HS-27A (cell line): Measurements from ENCODE around the gene ADAP1.

ENCODE experiments used
- DNase-seq: peaks from one replicate; pipeline ENCODE4 v3.0.0-alpha.2; 2012; ENCODE audit warnings: low read depth, missing footprints

Gene ADAP1

DNA sequence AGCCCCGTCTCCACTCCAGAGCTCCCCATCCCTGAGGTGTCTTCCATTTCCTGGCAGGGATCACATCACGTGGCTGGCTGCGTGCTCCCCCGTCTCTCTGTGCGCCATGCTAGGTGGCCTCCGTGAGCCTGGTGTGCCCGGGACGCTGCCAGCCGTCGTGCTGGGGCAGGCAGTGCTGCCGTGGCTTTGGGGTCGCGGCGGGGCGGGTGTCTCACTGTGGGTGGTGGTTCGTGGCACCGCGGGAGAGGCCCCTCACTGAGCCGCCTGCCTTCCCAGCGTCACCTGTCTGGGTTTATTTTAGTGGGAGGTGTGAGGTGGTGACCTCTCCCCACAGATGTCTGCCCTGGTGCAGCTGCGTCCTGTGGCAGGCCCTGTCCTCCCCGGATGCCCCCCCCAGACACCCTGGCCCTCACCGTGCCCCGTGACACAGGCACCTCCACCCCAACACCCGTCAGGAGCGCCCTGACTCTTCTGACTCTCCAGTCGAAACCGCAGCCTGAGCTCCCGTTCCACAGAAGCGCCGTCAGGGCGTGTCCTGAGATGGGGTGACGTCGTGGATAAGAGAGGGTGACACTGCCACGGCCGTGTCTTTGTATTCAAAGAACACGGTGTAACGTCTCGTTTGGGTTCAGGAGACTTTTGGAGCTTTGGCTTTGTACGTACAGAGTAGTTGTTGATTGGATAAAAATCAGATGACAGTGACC lies 60.2 kb downstream of the ADAP1 start:
- DNase-seq = no peak

DNA sequence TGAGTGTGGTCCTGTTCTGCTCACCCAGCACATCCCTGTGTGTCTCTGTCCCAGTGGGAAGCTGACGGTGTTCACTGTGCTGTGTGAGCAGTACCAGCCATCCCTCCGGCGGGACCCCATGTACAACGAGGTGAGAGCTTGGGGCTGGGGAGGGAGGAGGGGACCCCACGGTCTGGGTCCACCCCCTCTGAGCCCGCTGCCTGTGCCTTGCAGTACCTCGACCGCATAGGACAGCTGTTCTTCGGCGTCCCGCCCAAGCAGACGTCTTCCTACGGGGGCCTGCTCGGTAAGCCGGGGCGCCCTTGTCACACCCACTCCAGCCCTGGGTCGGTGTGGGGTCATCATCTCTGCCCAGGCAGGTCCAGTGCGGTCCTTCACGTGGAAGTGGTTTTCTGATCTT lies 60.8 kb downstream of the ADAP1 start:
- no peak for DNase-seq

DNA sequence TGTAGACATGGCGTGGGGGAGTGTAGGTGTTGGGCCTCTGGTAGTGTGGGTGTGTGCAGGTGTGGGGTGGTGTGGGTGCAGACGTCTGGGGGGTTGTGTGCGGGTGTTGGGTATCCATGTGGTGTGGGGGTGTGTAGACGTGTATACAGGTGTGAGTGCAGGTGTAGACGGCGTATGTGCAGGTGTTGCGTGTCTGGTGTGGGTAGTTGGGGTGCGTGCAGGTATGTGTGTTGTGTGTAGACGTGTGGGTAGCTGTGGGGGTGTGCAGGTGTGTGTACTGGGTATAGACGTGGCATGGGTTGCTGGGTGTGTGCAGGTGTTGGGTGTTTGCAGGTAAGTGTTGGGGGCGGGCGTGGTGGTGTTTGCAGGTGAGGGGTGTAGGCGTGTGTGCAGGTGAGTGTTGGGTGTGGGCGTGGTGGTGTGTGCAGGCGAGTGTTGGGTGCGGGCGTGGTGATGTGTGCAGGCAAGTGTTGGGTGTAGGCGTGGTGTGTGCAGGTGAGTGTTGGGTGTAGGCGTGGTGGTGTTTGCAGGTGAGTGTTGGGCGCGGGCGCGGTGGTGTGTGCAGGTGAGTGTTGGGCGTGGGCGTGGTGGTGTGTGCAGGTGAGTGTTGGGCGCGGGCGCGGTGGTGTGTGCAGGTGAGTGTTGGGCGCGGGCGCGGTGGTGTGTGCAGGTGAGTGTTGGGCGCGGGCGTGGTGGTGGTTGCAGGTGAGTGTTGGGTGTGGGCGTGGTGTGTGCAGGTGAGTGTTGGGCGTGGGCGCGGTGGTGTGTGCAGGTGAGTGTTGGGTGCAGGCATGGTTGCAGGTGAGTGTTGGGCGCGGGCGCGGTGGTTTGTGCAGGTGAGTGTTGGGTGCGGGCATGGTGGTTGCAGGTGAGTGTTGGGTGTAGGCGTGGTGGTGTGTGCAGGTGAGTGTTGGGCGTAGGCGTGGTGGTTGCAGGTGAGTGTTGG lies 61.6 kb downstream of the ADAP1 start:
- DNase-seq = no peak

DNA sequence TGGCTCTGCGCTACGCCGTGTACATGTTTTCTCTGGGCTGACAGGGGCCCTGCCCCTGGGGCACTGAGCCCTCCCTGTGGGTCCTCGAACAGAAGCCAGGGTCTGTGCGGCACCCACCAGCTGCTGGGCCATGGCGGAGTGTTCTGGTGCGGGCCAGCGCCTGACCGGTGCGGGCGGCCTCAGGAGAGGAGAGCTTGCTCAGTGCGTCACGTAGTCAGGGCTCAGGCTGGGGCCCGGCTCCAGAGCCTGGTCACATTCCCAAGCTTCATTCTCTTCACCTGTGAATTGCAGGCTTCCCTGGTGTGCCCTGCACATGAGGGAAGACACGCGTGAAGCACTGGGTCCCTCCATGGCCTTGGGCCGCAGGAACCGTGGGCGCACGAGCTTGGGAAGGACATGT lies 62.7 kb downstream of the ADAP1 start:
- no peak for DNase-seq

DNA sequence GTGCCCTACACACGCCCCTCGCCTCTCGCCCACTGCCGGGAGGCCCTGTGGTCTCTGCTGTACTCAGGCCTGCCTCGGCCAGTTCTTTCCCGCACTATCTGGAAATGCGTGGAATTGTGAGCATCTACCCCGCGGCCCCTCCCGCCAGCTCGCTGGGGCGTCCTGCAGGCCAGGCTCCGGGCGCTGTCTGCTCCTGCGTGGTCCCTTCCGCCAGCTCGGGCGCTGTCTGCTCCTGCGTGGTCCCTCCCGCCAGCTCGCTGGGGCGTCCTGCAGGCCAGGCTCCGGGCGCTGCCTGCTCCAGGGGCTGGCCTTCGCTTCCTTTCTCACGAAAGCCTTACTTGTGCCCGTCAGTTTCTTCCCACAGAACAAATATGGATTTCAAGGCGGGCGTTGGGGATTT lies 63.2 kb downstream of the ADAP1 start:
- no peak for DNase-seq

DNA sequence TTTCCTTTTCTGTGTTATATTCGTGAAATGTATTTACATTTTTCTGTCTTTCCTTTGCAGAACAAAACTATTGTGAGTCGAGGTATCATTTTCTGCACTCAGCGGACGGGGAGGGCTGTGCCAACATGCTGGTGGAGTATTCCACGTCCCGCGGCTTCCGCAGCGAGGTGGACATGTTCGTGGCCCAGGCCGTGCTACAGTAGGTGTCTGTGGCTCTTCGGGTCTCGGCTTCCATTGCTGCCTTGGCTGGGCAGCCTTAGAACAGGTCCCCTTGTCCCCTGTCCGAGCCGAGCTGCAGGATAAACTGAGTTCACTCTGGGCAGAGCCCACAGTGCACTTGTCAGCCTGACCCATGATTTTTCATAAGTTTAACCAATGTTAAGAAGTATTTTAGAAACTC lies 63.6 kb downstream of the ADAP1 start:
- no peak for DNase-seq

DNA sequence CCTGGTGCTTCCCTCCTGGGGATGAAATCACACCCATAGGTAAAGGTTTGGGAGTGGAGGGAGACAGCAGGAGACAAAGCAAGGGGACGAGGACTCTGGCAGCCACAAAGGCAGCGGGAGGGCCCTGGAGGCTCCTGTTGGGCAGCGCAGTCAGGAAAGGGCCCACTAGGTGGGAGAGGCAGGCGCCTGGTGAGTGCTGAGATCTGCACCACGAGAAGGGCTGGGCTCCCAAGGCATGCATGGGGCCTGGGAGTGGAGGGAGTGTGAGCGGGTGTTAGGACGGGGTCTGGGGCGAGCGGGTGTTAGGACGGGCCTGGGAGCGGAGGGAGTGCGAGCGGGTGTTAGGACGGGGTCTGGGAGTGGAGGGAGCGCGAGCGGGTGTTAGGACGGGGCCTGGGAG lies 65.1 kb downstream of the ADAP1 start:
- DNase-seq = no peak

DNA sequence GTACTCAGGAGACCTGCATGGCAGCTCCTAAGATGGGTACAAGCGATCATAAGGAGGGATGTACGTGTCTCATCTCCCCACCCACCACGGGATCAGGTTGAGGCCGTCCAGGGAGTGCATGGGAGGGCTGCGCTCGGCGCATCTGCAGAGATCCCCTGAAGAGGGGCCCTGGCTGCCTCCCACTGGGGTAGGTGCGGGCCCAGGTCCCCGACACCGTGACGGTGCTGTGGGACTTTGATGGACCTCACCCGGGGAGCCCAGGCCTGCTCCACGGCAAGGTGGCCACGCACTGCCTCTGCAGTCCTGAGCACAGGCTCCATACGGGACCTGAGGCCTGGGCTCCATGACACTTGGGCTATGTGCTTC lies 65.5 kb downstream of the ADAP1 start:
- no peak for DNase-seq

DNA sequence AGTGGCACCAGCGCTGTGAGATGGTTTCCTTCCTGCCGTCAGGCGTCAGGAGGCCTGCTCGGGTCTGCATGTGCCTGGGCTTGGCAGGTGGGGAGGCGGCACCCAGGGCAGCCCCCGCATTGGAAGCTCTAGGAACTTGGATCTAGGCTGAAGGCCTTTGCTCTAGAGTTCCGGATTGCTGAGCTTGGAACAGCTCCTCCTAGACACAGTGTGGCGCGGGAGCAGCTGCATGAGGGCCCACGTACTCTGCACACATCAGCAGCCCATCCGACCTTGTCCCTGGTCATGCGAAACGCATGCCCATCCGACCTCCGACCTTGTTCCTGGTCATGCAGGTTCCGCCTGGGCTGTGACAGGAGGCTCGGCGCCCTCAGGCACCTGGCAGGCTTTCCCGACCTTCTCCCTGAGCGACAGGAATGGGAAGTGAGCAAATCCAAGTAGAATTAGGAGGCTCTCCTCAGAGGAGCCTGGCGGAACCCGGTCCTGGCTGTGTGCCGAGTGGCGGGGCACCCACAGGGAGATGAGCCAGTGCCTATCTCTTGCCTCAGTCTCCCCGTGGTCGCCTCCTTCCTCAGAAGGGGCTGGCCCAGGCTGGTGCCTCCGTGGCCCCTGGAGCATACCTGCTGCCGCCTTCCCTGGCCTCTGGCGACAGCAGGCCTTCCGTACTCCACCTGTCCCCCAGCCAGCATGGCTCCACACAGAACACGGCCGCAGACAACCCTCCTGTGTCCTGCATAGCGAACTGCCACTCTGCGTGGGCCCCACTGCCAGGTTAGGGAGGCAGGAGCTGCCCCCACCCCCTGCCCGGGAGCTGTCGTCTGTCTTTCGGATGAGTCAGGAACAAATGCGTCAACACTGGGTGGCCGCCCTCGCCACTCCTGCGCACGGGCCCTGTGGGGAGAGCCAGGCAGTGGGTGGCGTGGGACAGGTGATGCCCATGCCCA lies 66.1 kb downstream of the ADAP1 start:
- no peak for DNase-seq

DNA sequence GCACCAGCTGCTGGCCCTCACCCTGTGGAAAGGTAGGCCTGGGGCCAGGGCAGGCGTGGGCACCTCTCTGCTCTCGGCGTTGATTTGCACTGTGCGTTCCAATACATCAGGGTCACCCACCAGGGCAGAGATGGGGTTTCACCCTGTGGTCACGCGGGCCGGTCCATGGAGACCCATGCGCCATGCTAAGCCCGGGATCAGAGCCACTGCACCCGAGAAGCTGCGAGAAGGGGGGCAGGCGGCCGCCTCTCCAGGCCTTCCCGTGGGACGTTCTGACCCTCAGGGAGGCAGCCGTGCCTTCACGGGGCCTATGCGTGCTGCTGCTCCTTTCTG lies 67.0 kb downstream of the ADAP1 start:
- no peak for DNase-seq

DNA sequence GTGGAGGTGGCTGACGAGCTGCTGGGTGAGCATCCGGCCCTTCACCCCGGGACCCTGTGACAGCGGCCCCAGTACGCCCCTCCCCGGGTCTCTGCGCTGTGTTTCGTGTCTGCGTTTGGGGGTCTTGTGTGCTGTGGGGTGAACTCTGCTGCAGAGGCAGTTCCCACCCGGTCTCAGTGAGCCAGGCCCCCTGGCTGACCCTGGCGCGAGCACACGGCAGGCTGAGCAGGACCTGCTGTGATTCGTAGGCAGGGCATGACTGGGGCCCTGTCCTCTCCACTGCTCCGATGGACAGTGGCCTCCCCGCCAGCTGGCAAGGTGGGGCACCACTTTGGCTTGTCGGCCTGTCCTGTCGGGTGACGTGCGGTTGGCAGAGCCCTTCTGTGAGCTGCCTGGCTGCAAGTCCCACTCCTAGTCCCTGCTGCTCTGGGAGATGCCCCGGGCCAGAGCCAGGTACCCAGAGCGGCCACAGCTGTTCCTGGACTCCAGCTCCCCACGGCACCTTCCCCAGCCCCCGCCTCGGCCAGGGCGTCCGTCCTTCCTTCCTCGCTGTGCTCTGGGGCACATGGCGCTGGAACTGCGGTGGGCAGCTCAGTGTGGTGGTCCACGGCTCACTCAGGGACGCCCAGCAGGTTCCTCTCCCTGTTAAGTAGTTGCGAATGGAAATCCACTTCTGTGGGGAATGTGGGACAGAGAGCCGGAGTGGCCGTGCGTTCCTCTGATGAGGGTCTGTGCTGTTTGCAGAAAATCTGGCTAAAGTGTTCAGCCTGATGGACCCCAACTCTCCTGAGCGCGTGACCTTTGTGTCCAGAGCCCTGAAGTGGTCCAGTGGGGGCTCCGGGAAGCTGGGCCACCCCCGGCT lies 67.6 kb downstream of the ADAP1 start:
- no peak for DNase-seq

DNA sequence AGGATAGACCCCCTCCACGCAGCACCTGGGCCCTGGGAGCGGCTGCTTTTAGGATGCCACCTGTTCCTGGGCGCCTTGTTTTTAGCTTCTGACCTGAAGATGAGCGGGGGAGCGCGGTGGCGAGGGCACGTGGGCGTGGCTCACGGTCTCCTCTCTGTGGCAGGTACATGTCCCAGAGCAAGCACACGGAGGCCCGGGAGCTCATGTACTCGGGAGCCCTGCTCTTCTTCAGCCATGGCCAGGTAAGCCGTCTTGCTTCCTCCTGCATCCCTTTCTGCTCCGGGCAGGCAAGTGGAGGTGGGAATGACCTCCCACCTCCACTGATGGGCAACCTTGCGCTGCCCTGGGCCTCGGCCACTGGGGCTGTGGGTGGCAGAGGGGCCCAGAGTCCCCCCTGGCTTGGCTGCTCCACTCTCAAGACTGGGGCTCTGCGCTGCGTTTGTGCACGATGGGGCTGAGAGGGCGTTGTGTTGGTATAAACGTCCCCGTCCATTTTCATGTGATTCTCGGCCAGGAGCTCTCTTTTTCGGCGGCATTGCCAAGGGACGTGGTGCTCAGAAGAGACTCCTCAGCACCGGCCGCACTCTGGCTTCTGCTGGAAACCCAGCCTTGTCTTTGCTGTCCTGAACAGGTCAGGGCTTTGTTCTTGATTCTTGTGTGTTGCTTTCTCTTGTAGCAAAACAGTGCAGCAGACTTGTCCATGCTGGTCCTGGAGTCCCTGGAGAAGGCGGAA lies 68.4 kb downstream of the ADAP1 start:
- DNase-seq = no peak

DNA sequence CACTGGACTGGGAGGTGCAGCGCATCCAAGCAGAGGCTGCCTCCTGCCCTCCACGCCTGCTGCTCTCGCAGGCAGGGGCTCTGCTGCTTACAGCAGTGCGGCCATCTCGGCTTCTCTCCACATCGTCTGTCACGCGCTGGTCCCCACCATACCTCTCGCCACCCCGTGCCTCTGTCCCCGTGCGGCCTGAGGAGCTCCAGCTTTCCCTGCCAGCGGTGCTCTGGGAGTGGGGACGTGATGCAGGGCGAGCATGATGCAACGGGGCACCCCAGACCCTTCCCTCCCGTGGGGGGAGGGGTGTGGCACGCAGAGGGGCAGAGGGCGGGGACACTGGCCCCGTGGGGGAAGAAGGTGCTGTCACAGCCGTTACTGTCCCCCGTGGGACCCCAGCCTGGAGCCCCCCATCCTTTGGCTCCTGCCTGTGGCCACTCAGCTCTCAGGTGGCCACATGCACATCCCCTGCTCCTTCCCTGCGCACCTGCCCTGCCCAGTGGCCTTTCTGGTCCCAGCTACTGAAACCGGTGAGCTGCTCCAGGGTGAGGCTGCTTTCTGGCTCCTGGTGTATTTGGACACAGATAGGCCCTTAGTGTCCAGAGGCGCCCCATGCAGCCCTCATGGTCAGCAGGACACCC lies 69.1 kb downstream of the ADAP1 start:
- no peak for DNase-seq

DNA sequence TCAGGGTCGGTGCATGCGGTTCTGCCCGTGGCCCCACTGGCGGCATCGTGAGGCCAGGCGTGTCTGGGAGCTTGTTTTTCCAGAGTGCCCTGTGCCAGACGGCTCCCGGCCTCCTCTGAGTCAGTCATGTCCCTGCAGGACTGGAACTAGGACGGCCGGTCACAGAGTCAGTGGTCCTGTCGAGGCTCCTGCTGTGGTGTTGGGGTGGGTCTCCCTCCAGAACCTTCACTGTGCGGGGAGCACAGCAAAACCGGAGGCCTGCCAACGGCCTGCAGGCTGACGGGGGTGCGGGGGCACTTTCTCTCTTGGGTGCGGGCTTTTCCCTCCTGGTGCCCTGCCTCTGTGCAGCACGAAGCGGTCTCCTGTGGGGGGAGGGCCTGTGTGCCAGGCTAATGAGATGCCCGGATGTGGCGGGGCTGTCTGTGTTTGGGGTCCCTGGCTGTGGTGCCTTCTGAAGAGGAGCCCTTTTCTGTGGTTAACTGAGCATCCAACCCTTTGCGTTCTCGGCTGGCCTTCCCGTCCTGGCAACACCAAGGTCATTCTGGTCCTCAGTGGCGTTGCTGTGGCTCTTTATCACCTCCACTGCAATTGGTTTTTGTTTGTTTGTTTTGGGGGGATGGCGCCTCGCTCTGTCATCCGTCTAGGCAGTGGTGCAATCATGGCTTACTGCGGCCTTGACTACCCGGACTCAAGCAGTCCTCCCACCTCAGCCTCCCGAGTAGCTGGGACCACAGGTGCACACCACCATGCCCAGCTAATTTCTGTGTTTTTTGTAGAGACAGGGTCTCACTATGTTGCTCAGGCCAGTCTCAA lies 70.1 kb downstream of the ADAP1 start:
- DNase-seq = no peak

DNA sequence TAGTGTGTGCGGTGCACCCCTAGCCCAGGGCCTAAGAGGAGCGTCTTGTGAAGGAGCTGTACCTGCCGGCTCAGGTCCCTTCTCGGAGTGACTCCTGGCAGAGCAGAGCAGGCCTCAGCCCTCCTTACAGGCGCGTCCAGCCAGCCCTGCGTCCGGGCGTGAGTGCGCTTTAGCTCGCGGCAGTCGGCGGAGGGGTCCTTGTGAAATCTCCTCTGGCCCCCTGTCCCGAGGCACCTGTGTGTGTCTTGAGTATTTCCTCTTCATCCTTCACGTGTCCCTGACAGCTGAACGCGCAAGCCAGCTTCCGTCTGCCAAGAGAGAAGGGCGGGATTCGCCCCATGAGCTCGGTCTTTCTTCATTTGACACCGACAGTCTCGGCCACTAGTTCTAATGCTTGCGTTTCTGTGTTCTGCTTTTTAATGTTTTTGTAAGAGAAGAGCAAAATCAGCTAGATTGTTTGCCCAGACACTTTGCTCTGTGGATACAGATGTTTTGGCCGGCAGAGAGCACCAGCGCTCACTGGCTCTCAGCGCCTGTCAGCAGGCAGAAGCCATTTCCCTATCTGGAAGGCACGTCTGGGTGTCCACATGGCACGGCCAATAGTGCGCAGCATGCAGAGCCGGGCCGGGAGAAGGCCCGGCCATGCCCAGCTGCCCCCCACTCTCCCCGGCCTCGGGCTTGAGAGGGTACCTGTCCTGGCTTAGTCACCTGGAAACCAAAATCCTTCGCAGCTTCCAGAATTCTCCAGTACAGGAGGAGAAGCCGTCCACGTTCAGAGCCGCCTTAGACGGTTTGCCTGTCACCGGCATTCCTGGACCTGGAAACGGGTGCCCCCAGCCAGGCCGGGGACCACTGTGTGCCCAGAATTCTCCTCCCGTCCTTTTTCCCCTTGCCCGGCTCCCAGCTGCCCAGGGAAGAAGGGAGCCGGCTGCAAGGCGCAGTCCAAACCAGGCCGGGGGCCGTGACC lies 71.1 kb downstream of the ADAP1 start:
- no peak for DNase-seq

DNA sequence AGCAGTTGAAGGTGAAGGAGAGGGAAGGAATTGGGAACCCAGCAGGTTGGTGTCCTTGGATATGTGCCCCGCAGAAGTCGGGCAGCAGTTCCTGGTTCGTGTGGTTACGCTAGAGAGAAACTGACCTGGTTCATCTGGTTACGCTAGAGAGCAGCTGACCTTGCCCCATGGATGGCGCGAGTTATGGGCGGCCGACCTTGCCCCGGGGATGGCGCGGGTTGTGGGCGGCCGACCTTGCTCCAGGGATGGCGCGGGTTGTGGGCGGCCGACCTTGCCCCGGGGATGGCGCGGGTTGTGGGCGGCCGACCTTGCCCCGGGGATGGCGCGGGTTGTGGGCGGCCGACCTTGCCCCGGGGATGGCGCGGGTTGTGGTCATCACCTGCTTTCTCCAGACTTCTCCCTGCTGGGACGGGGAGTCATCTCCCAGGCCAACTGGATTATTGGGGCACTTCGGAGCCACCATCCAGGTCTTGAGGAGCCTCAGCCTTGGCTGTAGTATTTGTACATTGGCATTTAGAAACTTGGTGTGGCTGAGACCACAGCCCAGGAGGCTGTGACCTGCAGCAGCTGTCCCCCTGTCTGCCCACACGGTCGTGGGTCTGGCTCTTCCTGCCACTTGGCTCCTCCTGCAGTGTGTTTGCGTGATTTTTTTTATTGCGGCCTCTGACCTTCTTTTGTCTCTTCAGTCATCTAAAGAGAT lies 72.0 kb downstream of the ADAP1 start:
- DNase-seq = no peak

DNA sequence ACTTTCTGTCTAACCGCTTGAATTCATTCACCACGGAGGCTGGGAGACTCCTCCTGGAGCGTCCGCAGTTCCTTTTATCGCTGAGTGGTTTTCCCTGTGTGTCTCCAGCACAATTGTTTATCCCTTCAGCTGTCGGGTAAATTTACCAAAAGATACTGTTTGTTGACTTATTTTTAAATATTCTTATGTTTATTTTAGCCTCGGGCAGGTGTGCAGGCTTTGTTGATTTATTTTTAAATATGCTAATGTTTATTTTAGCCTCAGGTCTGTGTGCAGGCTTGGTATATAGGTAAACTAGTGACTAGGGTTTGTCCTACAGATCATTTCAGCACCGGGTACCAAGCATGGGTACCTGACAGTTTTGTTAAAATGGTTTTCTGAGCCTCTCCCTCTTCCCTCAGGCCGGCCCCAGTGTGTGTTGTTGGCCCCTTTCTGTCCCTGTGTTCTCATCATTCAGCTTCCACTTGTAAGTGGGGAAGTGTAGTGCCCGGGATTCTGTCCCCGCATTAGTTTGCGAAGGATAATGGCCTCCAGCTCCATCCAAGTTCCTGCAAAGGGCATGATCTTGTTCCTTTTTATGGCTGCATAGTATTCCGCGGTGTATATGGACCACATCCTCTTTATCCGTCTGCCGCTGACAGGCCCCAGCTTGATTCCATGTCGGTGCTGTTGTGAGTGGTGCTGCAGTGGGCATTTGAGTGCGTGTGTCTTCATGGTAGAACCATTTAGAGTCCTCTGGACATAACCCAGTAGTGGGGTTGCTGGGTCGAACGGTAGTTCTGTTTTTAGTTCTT lies 72.8 kb downstream of the ADAP1 start:
- no peak for DNase-seq
